CD4-positive, alpha-beta T cell treated with Interleukin-6 at 100 ng/mL for 8 hours (primary cell): ENCODE data around the gene PCGF3.
"Not testable (repeated sequence)": the region's sequence is repeated elsewhere in the genome, so short reads cannot be mapped to it uniquely, and the experiment has no call there.

Experiments
- DNase-seq: peaks from one replicate; pipeline ENCODE4 v3.0.0-alpha.2; 2020; ENCODE audit warnings: mixed read lengths, low spot score

PCGF3 gene

DNA sequence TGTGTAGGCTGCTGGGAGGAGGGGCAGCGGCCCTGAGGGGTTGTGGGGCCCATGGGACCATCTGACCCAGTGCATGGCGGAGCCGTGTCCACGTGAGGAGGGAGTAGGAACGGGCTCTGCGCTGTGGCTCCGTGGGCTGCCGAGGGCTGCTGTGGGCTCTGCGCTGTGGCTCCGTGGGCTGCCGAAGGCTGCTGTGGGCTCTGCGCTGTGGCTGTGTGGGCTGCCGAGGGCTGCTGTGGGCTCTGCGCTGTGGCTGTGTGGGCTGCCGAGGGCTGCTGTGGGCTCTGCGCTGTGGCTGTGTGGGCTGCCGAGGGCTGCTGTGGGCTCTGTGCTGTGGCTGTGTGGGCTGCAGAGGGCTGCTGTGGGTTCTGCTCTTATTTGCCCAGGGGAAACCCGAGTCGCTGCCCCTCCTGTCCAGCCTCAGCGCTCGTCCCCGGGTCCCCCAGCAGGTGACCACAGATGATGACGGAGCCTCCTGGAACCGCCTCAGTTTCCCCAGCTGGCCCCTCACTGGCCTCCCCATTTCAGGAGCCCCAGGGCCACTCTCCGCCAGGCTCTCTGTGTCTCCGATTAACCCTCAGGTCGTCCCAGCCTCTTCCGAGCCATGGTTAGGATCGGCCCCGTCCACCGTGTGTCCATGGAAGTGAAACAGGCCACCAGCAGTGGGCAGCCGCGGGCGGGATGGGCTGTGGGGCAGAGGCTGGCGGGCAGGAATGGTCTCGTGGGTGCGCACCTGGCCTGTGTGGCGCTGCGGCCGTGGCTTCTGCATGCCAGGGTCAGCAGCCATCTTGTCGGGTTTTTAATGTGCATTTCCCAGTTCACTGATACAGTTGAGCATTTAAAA, 20.0 kb downstream of the PCGF3 start:
- no peak for DNase-seq

DNA sequence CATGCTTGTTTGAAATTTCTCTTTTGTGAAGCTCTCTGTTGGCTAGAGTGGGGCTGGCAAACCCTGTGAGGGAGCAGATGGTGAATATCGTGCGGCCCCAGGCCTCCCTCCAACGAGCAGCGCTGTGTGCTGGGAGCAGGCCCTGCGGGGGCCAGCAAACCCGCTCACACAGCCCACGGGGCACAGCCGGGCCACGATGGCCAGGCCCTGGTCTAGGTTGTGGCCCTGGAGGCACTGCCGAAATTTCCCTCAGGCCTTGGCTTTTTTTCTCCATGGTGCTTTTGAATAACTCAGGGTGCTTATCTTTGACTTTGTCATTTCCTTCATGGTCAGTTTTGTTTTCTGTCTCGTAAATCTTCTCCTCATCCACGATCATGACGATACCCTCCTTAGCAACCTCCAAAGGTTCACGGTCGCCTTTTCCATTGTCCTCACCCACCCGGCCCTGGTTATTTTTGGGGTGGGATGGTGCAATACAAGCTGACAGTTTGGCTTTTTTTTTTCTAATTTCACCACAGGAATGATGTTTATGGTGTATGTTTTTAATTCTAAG, 20.7 kb downstream of the PCGF3 start:
- DNase-seq: no peak

DNA sequence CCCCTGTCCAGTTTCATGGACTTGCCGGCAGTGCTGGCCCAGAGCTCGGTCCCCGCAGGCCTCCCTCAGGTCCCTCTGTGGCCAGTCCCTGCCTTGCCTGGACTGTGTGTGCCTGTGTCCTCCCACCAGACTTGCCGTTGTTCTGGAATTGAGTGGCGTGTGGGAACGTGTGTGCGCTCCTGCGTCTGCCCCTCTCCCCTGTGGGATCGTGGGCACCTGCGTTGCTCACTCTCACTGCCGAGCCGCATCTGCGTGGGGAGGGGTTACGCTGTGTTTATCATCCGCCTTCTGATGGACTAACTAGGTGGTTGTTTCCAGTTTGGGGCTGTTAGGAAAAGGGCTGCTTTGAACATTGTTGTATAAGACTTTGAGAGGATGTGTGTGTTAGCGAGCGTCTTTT, 21.2 kb downstream of the PCGF3 start:
- no peak for DNase-seq

DNA sequence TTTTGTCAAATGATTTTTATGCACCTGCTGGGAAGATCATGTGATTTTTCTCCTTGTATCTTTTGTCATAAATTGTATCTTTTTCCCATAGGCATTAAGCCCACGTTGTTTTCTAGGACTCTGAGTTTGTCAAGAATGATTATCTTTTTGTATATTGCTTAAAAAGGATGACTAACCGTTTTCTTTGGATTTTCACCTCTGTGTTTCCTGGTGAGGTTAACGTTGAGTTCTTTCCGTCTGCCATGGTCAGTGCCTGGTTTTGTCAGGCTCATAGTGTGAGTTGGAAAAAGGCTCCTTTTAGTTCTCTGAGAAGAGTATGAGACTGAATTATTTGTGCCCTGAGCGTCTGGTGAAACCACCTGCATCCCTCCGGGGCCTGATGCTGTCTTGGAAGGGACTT, 21.9 kb downstream of the PCGF3 start:
- no peak for DNase-seq

DNA sequence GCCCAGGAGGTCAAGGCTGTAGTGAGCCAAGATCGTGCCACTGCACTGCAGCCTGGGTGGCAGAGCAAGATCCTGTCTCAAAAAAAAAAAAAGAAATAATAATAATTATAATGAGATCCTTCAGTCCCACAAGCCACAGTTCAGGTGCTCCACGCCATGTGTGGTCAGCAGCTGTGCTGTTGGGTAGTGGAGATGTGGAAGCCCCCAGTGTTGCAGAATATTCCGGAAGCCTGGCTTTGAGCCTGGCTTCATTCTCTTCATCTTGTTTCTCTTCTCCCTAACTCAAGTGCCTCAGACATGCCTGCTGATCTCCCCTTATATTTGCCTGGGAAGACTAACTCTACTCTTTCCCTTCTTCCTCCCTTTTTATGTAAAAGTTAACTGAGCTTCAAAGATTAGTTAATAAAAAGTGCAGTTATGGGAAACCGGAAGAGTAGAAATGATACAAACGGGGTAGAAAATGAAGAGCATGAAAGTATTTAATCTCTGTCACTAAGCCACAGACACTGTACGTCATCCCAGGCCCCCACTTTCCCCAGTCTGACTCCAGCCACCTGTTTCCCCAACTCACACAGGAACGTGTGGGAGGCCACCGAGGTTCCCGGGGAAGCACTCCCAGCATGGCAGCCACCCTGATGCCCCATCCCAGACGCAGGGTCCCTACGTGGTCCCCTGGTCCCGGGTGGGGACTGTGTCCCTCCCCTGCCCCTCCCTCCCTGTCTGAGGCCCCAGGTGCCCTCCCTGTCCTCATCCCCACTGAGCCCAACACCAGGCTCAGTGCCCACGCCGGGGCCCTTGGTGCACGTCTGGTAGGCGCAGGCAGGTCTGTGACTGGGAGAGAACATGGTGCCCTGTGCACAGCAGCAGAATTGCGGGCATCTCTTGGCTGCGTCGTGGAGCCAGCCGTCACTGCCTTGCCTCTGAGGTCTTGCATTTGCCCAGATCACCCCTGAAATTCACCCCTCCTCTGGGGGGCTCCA, 24.0 kb downstream of the PCGF3 start:
- no peak for DNase-seq

DNA sequence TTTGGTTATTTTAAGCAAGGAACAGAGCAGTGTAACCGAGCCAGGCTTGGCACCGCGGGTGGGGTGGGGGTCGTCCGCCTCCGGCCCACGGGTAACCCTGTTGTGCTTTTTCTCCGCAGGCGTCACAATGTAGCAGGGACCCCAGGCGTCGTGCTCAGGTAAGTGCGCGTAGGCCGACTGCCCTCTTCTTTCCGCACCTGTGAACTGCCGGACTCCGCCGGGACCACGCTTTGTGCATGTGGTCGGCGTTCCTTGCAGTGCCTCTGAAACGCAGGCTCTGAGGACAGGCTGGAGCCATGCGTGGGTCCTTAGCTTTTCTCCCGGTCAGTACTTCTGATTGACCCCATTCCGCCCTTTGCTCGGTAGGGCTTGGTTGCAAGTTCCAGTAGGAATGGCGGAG, 24.9 kb downstream of the PCGF3 start:
- DNase-seq: no peak

DNA sequence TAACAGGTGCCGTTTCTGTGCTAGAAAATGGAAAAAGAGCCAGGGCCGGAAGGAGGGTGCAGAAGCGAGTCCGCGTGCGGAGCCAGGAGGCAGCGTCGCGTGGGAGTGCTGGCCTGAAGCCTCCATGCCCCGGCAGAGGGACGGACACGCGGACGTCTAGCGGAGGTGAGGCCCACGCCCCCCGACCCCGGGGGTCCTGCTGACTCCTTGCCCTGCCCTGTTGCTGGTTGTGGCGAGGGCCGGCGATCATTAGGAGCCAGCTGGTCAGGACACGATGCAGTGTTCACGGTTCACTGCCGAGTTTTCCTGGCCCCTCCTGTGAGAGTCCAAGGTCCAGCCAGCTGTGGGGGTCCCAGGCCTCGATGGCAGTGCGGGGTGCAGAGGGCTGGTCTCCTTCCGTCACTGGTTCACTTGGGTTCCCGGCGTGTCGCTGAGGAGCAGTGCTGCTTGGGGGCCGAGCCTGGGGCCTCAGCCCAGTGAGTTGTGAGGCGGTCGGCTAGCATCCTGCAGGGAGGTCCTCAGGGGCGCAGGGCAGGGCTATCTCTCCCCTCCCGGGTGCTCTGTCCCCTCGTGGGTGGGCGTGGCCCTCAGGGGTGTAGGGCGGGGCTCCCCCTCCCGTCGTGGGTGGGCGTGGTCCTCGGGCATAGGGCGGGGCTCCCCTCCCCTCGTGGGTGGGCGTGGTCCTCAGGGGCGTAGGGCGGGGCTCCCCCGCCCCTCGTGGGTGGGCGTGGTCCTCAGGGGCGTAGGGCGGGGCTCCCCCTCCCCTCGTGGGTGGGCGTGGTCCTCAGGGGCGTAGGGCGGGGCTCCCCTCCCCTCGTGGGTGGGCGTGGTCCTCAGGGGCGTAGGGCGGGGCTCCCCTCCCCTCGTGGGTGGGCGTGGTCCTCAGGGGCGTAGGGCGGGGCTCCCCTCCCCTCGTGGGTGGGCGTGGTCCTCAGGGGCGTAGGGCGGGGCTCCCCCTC, 25.6 kb downstream of the PCGF3 start:
- not testable (repeated sequence) for DNase-seq

DNA sequence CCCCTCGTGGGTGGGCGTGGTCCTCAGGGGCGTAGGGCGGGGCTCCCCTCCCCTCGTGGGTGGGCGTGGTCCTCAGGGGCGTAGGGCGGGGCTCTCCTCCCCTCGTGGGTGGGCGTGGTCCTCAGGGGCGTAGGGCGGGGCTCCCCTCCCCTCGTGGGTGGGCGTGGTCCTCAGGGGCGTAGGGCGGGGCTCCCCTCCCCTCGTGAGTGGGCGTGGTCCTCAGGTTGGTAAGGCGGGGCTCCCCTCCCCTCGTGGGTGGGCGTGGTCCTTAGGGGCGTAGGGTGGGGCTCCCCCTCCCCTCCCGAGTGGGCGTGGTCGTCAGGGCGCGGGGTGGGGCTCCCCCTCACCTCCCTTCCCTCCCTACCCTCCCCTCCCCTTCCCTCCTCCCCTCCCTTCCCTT, 26.3 kb downstream of the PCGF3 start:
- DNase-seq: not testable (repeated sequence)

DNA sequence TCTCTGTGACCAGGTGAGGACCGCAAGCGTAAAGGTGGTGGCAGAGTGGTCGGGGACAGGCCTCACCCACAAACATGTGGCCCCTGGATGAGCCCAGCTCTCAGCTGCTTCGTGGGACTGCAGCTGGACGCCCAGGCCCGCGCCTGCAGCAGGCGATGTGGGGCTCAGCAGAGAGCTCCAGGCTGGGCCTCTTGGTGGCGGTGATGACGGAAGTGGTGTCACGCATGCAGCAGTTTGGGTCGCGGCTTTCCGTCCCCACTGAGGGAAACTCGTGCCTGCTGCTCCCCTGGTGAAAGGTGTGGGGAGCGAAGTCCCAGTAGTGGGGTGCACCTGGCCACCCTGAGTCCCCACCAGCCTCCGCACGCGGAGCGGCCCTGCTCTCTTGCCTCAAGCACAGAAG, 26.9 kb downstream of the PCGF3 start:
- no peak for DNase-seq

DNA sequence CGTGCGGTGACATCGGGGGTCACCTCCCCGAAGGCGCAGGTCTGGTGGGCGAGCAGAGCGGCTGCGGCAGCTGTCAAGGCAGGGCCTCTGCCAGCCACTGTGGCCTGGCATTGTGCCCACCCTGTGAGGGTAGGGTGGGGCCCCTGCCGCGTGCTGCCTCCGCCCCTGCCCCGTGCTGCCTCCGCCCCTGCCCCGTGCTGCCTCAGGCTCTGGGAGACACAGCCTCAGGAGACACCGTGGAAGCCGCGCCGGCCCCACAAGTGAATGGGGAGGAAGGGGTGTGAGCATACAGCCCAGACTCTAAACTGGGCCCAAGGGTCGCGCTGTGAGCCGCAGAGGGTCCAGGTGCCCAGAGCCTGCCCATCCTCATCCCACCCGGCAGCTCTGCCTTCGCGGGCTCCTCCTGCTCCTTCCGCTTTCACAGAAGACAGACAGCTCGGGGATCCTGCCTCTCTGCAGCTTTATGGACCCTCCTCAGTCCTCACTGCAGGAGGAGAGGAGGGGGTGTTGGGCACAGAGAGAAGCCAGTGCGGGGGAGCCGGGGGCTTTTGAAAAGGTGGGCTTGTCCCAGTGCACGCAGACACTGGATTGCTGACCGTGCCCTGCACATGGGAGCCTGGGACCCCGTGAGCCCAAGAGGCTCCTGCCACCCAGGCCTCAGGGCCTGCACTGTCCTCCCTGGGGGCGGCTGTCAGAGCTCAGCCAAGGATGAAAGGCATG, 27.4 kb downstream of the PCGF3 start:
- no peak for DNase-seq

DNA sequence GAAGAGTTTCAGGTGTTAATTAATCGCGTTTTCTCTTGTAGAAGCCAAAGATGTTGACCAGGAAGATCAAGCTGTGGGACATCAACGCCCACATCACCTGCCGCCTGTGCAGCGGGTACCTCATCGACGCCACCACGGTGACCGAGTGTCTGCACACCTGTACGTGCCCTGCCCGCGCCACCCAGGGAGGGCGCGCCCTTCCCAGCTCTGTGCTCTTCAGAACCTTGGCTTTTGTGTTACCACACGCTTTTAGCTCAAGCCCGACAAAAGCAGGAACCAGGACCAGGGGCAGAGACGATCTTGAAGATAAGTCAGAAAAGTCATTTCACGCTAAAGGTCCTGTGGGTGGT, 28.0 kb downstream of the PCGF3 start:
- DNase-seq: no peak

DNA sequence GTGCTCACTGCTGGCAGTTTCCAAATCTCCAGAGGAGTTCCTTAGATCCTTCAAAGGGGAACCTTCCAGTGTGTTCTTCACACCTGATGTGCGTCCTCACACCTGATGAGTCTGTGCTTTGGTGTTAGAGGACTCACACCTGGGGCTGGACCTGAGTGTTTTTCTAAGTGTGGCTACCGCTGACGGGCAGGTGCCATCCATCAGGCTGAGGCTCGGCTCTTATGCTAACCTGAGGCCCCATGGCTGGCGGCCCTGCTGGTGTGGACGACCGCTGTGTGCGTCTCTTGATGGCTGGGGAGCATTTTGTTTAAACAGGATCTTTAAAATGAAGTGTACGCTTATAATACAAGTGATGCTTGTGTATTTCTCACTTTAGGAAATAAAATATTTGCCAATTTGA, 28.4 kb downstream of the PCGF3 start:
- DNase-seq: no peak

DNA sequence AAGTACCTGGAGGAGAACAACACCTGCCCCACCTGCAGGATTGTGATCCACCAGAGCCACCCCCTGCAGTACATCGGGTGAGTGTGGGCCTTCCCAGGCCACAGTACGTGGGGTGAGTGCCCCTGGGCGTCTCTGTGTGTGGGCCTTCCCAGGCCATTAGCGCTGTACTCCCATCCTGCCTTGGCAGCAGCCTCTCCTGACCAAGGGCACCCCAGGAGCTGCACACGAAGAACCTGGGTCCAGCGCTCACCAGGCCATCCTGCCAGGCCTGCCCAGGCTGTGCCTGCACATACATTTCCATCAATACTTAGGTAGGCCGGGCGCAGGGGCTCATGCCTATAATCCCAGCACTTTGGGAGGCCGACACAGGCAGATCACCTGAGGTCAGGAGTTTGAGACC, 29.3 kb downstream of the PCGF3 start:
- DNase-seq: no peak

DNA sequence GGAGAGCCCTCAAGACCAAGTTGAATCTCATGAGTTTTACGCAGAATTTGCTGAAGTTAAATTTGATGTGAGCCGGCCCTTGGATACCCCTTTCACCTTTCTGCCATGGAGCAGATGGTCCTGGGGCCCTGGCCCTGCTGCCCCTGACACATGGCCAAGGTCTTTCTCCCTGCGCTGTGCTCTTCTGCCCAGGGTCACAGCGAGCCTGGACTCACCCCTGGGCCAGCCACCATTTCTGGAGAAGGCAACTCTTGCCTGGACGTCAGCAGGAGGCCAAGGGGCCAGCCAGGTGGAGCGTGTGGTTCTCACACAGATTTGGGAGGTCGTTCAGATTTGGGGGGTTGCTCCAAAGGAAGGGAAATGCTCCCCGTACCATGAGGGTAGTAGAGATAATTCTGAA, 30.0 kb downstream of the PCGF3 start:
- no peak for DNase-seq

DNA sequence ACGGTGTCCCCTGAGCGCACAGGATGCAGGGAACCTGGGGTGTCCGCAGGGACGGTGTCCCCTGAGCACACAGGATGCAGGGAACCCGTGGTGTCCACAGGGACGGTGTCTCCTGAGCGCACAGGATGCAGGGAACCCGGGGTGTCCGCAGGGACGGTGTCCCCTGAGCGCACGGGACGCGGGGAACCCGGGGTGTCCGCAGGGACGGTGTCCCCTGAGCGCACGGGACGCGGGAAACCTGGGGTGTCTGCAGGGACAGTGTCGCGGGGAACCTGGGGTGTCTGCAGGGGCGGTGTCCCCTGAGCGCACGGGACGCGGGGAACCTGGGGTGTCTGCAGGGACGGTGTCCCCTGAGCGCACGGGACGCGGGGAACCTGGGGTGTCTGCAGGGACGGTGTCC, 30.9 kb downstream of the PCGF3 start:
- not testable (repeated sequence) for DNase-seq

DNA sequence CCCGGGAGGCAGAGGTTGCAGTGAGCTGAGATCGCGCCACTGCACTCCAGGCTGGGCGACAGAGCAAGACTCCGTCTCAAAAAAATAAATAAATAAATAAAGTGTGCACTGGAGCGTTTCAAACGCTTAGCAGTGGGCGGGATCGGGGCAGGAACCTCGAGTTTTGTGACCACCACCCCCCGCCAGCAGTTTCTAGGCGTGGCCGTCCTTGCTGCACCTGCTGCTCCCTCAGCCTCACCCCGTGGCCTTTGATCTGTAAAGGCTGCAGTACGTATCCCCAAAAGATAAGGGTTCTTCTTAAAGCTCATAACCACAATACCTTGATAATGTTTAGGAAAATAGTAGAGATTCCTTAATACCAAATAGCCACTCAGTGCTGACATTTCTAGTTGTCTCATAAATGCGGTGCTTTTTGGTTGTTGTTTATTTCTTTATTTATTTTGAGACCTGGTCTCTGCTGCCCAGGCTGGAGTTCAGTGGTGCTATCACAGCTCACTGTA, 33.2 kb downstream of the PCGF3 start:
- no peak for DNase-seq

DNA sequence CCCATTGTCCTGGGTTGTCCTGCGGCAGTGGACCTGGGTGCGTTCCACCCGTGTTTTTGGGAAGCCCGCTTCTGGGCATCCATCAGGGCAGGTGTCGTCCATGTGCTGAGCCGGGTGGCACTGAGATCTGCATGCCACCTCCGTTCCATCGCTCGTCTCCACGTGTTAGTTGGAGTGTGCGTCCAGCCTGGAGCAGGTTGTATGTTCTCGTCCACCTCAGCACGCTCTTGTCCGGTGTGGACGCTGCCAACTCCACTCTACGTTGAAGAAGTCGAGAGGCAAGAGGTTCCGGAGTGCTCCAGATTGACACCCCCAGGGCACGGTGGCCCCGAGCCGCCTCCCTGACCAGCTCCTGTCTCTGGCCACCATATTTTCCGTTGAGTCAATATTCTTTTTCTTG, 33.9 kb downstream of the PCGF3 start:
- no peak for DNase-seq

DNA sequence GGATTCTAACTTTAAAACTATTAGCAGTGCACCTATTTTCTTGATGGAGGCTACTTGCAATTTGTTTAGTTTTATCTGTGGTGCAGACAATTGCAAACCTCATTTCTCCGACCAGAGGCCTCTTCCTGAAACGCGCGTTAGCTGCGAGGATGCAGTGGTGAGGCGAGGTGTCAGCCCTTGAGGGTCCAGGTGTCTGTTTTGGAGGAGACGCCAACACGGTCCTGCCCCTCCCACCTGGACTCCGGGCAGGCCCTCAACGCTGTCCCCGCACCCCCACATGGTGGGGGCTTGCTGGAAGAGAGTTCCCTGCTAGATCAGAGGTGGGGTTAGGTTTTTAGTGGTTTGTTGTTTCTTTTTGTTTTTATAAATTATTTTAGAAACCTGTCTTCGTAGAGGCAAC, 34.4 kb downstream of the PCGF3 start:
- no peak for DNase-seq

DNA sequence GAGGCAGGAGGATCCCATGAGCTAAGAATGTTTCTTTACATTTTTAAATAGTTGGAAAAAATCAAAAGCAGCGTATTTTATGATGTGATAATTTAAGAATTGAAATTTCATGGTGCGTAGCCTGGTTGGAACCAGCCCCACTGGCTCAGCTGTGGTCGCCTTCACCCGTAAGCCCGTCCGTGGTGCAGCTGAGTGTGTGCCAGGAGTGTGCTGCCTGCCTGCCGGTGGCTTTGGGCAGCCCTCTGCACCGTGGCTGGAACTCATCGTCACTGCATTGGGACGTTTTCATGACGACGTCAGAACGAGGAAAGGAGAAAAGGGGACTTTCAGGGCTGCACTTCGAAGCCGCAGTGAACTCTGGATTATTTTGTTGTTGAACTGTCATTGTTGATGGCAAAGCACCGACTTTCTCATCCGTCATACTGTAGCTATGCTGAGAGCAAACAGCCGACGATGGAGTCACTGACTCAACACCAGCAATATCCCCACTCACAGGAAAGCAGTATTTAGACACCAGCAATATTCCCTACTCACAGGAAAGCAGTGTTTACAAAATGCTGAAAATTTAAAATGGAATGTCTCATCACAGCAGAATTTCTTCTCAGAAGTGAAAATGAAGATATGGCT, 35.1 kb downstream of the PCGF3 start:
- DNase-seq: no peak

DNA sequence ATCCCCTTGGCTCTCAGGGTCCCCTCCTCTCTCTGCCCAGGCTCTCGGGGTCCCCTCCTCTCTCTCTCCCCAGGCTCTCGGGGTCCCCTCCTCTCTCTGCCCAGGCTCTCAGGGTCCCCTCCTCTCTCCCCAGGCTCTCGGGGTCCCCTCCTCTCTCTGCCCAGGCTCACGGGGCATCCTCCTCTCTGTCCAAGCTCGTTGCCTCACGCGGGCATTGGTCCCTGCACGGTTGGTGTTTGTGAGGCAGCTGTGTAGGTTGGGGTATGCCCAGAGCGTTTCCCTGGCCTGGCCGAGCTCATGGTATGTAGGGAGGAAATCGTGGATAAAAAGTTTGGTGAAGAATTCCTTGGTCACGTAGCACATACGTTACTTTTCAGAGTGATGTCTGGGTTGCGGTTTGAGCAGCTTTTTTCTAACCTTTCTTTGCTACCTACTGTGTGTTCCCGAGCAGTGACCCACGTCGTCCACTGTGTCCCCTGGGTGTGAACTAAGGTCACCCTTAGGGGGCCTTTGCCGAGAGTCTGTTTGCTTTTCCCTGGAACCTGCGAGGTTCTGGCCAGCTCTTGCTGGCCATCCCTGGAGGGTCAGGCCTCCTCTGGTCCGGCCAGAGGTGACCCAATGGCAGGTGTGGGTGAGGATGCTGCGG, 36.6 kb downstream of the PCGF3 start:
- no peak for DNase-seq
